ENCODE measurements around the gene TMEM61.
"Not testable (repeated sequence)": the region's sequence is repeated elsewhere in the genome, so short reads cannot be mapped to it uniquely, and the experiment has no call there.

The TMEM61 gene

GRCh38 chr1:54980528-54981241 is at the start of gene TMEM61:
Gene TMEM61, plus strand, starts transcription at chr1:54980628. Its CDS starts 438 bp downstream, at chr1:54981066.
- DNase-seq = no peak

GRCh38 chr1:54931275-54931840 is 49.1 kb upstream of the TMEM61 start:
- DNase-seq = no peak

GRCh38 chr1:54934081-54934480 is 46.3 kb upstream of the TMEM61 start:
- not testable (repeated sequence) for DNase-seq

GRCh38 chr1:54934869-54935268 is 45.6 kb upstream of the TMEM61 start:
- no peak for DNase-seq

GRCh38 chr1:54936791-54937190 is 43.6 kb upstream of the TMEM61 start:
- DNase-seq = no peak

GRCh38 chr1:54937469-54937868 is 43.0 kb upstream of the TMEM61 start:
- DNase-seq = no peak

- DNase-seq = not testable (repeated sequence)
Observed at GRCh38 chr1:54938955-54939354, 41.5 kb upstream of the TMEM61 start.

GRCh38 chr1:54940042-54940441 is 40.4 kb upstream of the TMEM61 start:
- DNase-seq = no peak

GRCh38 chr1:54942976-54943375 is 37.5 kb upstream of the TMEM61 start:
- DNase-seq = no peak

- peak in 46 of 56 donors; percentile 5 to 80 (median 38) for DNase-seq
Observed at GRCh38 chr1:54944610-54945392, 35.6 kb upstream of the TMEM61 start.

- no peak for DNase-seq
Observed at GRCh38 chr1:54945393-54945936, 35.0 kb upstream of the TMEM61 start.

- no peak for DNase-seq
Observed at GRCh38 chr1:54947540-54947939, 32.9 kb upstream of the TMEM61 start.

- DNase-seq = no peak
Observed at GRCh38 chr1:54949053-54949452, 31.4 kb upstream of the TMEM61 start.

GRCh38 chr1:54950006-54950368 is 30.4 kb upstream of the TMEM61 start:
- no peak for DNase-seq

GRCh38 chr1:54950369-54951163 is 29.9 kb upstream of the TMEM61 start:
- DNase-seq = peak in 51 of 56 donors; percentile 22 to 90 (median 67)

GRCh38 chr1:54951810-54952226 is 28.6 kb upstream of the TMEM61 start:
- DNase-seq = no peak

GRCh38 chr1:54952950-54953718 is 27.3 kb upstream of the TMEM61 start:
- no peak for DNase-seq

- no peak for DNase-seq
Observed at GRCh38 chr1:54953846-54954245, 26.6 kb upstream of the TMEM61 start.

GRCh38 chr1:54955359-54955758 is 25.1 kb upstream of the TMEM61 start:
- DNase-seq = no peak

- no peak for DNase-seq
Observed at GRCh38 chr1:54956726-54957125, 23.7 kb upstream of the TMEM61 start.
